ENCODE measurements around the gene GDPD5. TPM values are rescaled to one million over a fixed set of nuclear protein-coding genes. Genes with fewer than 3 reads are reported as not detected.

The GDPD5 gene
- total RNA-seq, 1 experiment from 2014 or later = 7.8 TPM

DNA sequence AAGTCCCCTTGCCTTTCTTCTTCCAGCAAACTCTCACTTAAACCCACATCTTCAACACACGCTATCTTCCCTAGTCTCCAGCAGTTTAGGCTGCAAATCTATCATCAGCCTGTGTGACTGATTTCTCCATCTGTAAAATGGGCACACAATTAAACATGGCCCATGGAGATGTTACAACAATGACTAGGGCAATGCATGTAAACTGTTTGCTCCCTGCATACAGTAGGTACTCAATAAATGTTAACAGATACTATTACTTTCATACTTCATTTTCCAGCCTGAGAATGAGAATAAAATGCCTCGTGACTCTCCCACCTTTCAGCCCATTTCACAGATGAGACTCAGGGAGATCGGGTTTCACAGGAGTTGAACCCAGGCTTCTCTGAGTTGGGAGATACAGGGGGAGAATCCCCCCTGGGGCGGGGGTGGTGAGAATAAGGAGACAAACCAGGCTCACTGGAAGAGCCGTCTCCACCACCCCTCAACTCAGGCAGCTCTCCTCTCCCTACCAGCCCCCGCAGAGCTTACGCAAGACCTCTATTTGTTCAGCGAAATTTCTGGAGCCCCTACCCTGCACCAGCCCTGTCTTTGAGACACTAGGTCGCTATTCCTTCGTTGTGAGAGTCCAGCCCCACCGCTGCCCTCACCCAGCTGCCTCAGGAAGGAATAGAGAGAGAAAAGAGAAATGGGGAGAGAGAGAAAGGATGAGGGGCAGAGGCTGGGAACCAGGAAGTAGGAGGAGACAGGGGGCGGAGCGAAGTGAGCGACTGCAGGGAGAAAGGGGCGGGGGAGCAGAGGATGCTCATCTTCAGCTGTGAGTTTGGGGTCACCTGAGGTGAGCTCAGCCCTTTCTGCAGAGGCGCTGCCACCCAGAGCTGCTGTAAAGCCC lies 50.6 kb downstream of the GDPD5 start:
- Histone ChIP-seq H3K79me1 (ENCODE audit: insufficient read depth, low read depth, low read length, poor library complexity, severe bottlenecking) (no peaks in the 10 kb centered on the region), H2BK12ac (ENCODE audit: insufficient read length, low read depth, low read length) (no peak overlapping the region), H3K23ac (ENCODE audit: insufficient read length, low read depth, low read length) (no peak overlapping the region), H3K27me3 (ENCODE audit: insufficient read depth, low read length) (no peaks in the 10 kb centered on the region), H2BK20ac (ENCODE audit: low read depth, low read length, poor library complexity, severe bottlenecking) (no peak overlapping the region), H2BK5ac (ENCODE audit: insufficient read length, low read length) (no peak overlapping the region), H3K27ac (ENCODE audit: insufficient read length, low read depth, low read length) (no peak overlapping the region), H3K4ac (ENCODE audit: low read depth, low read length) (no peak overlapping the region), H3K56ac (ENCODE audit: insufficient read length, low read depth, low read length) (no peak overlapping the region), H4K91ac (ENCODE audit: insufficient read length, low read depth, low read length) (no peak overlapping the region), H4K8ac (replicated peaks; ENCODE audit: insufficient read length, low read depth, low read length) (no peak overlapping the region), H3K79me2 (ENCODE audit: insufficient read depth, low read length) (no peaks in the 10 kb centered on the region), H3K9ac (ENCODE audit: extremely low read depth, insufficient read length, low read length) (no peak overlapping the region), H3K23me2 (ENCODE audit: insufficient read length, low read depth, low read length, poor library complexity, severe bottlenecking) (no peaks in the 10 kb centered on the region), H4K5ac (ENCODE audit: insufficient read length, low read depth, low read length) (no peak overlapping the region), H3K4me2 (ENCODE audit: insufficient read depth, insufficient read length, low read length) (peak overlapping the region; percentile 8), H3K9me3 (ENCODE audit: control insufficient read depth, low read depth, low read length) (no peaks in the 10 kb centered on the region), H2BK120ac (ENCODE audit: low read depth, low read length, poor library complexity, severe bottlenecking) (no peak overlapping the region), H2BK15ac (ENCODE audit: low read depth, low read length) (no peak overlapping the region), H3K18ac (ENCODE audit: insufficient read length, low read depth, low read length) (no peak overlapping the region), H4K20me1 (ENCODE audit: control insufficient read depth, insufficient read depth, insufficient read length) (no peaks in the 10 kb centered on the region), H2AK5ac (ENCODE audit: insufficient read length, low read length) (no peak overlapping the region), H3T11ph (ENCODE audit: low read length) (no peak overlapping the region), H3K4me1 (ENCODE audit: insufficient read depth, low read length) (no peaks in the 10 kb centered on the region), H3K14ac (ENCODE audit: insufficient read depth, low read length) (no peak overlapping the region), H2AFZ (ENCODE audit: low read length) (no peak overlapping the region)
- no CpG with 5 or more reads among the region's 16 CpGs for WGBS (ENCODE audit: extremely low coverage, insufficient read length, low lambda C conversion rate)
- H3K4me1 Mint-ChIP-seq = peaks cover 18 to 36% of the 10 kb centered on the region in 2 experiments
- peak overlapping the region; percentile 77 to 96 (median 88); a peak in 6 of 7 replicates for H3K27ac Mint-ChIP-seq
- peak overlapping the region; percentile 60 to 78 for H3K4me3 Mint-ChIP-seq
- H3K36me3 Mint-ChIP-seq (ENCODE audit: insufficient read depth in 1 of 3, low read depth in 3 of 3) = no peaks in the 10 kb centered on the region
- H3K9me3 Mint-ChIP-seq = no peaks in the 10 kb centered on the region; a peak in 1 of 5 replicates
- TF ChIP-seq, protein P1, sequence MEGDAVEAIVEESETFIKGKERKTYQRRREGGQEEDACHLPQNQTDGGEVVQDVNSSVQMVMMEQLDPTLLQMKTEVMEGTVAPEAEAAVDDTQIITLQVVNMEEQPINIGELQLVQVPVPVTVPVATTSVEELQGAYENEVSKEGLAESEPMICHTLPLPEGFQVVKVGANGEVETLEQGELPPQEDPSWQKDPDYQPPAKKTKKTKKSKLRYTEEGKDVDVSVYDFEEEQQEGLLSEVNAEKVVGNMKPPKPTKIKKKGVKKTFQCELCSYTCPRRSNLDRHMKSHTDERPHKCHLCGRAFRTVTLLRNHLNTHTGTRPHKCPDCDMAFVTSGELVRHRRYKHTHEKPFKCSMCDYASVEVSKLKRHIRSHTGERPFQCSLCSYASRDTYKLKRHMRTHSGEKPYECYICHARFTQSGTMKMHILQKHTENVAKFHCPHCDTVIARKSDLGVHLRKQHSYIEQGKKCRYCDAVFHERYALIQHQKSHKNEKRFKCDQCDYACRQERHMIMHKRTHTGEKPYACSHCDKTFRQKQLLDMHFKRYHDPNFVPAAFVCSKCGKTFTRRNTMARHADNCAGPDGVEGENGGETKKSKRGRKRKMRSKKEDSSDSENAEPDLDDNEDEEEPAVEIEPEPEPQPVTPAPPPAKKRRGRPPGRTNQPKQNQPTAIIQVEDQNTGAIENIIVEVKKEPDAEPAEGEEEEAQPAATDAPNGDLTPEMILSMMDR (conservative IDR thresholded peaks at IDR 0.05) = no peak
- peak; percentile 87 for DNase-seq
- H3K27me3 Mint-ChIP-seq (ENCODE audit: low read depth) = no peaks in the 10 kb centered on the region; the same call in 1 of the 2 replicates
